GM18505 (cell line): Measurements from ENCODE around the gene ERP29.
A peak's percentile ranks its signal among the peaks of the same experiment; 100 is the strongest.

ENCODE experiments used
- ATAC-seq: cut with Tn5 transposase; IDR thresholded peaks from one replicate; pipeline ENCODE4 v1.9.1; 2021; ENCODE audit not compliant: unreplicated experiment
- POLR2A ChIP-seq: IDR thresholded peaks from 4 replicates; pipeline ENCODE4 v1.6.1; 2011; ENCODE audit warnings: borderline replicate concordance; ENCODE audit not compliant: insufficient read depth, insufficient read length; ENCODE audit errors: extremely low read depth

ERP29 gene

DNA sequence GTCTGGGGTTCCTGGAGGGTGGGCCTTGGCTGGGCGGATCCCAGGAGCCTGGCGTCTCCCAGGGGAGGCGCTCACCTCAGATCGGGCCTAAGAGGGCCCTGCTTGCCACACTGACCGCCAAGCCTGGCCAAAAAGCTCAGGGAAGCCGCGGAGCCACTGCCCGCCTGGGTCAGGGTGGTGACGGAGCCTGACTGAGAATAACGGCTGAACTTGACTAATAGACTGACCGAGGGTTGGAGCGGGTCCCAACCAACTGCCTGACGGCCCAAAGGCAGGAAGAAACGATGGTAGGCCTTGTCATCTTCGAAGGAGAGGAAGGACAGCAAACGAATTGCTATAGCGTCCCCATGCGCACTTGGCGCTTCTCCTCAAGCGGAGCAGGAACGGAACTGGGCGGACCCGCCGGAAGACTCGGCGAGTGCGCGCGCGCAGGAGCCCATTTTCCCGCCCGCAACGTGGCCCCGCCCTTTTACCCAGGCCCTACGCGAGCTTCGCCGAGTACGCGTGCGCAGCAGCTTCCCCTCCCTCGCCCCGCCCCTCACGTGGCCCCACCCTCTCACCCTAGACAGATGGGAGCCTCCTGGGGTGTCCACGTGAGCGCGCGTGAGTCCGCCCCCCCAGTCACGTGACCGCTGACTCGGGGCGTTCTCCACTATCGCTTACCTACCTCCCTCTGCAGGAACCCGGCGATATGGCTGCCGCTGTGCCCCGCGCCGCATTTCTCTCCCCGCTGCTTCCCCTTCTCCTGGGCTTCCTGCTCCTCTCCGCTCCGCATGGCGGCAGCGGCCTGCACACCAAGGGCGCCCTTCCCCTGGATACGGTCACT lies at the start of gene ERP29, which contains the start of gene TMEM116:
Gene ERP29 (plus strand): TSS at position 652 of the 826 bp plus-strand sequence. CDS start 40 bp downstream, at position 692.
Gene TMEM116 (minus strand): TSS at position 391 of the 826 bp plus-strand sequence. CDS start 7,895 bp downstream, outside the sequence.
- peak; percentile 97 for TF ChIP-seq POLR2A
- ATAC-seq, result peak; percentile 72

DNA sequence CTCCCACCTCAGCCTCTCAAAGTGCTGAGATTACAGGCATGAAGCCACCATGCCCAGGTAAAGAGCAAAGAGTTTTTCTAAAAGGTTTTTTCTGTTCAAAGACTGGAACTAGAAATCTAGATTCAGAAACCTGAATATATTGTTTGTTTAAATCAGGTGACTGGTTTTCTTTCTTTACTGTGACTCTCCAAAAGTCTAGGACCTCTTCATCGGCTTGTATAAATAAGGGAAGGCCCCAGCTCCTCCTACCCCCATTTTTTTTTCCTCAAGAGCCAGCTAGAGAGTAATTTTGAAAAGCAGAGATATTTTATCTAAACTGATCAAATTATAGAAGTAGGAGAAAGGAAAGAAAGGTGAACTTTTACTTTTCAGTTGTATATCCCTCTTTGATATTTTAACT lies 48.3 kb upstream of the ERP29 start:
- ATAC-seq, result no peak
- no peak for TF ChIP-seq POLR2A

DNA sequence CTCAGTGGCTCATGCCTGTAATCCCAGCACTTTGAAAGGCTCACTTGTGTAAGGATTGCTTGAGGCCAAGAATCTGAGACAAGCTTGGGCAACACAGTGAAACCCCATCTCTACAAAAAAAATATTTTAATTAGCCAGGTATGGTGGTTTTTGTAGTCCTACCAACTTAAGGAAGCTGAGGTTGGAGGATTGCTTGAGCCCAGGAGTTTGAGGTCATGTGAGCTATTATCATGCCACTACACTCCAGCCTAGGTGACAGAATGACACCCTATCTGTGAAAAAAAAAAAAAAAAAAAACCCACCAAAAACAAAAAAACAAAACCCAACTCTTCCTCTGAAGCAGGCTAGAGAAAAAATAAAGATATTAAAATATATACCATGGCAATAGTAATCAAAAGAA lies 41.4 kb upstream of the ERP29 start:
- TF ChIP-seq POLR2A, result no peak
- ATAC-seq, result no peak

DNA sequence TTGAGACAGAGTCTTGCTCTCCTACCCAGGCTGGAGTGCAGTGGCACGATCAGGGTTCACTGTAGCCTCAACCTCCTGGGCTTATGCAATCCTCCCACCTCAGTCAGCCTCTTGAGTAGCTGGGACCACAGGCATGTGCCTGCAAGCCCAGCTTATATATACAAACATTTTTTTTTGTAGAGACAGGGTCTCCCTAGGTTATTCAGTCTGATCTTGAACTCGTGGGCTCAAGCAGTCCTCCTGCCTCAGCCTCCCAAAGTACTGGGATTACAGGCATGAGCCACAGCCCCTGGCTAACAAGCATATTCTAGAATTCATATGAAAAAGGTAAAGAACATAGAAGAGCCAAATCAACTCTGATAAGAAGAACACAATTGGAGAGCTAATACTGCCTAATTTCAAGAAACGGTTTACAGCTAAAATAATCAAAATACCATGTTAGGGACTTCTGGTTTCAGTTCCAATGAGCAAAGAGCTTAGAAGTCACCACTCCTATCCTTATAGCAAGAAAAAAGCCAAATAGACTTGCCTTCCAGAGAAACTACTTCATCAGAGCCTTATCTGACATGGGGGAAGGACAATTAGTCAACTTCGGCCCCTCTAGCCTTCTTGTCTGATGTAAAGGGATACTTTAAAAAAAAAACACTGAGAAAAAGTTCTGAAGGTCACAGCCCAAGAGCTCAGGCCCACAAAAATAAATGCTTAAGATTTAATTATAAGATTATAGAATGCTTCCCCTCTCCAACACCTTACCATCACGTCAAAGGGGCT lies 37.9 kb upstream of the ERP29 start:
- TF ChIP-seq POLR2A, result no peak
- ATAC-seq, result no peak

DNA sequence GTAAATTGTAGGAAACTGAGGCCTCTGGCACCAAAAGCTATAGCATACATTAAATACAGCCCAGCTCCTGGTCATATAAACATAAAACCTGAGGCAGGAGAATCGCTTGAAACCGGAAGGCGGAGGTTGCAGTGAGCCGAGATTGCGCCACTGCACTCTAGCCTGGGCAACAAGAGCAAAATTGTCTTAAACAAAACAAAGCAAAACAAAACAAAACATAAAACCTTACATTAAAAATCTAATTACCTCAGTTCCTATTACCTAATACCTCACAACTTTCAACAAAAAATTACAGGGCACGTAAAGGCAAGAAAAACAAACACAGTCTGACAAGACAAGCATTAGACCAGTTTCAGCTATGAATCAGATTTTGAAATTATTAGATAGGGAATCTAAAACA lies 36.9 kb upstream of the ERP29 start:
- no peak for TF ChIP-seq POLR2A

DNA sequence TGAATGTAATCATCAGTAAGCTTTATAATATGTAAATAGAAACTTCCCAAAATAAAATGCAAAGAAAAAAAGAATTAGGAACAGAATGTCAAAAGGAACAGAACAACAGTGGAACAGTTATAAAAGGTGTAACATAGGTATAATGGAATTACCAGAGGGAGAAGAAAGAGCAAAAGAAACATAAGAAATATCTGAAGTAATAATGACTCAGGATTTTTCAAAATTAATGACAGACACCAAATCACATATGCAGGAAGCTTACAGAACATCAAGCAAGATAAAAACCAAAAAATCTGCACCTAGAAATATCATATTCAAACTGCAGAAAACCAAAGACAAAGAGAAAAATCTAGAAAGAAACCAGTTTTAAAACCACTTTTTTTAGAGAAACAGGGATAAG lies 36.4 kb upstream of the ERP29 start:
- ATAC-seq, result no peak
- no peak for TF ChIP-seq POLR2A

More for the DNA sequence above, 36.9 kb upstream of the ERP29 start:
- no peak for ATAC-seq

DNA sequence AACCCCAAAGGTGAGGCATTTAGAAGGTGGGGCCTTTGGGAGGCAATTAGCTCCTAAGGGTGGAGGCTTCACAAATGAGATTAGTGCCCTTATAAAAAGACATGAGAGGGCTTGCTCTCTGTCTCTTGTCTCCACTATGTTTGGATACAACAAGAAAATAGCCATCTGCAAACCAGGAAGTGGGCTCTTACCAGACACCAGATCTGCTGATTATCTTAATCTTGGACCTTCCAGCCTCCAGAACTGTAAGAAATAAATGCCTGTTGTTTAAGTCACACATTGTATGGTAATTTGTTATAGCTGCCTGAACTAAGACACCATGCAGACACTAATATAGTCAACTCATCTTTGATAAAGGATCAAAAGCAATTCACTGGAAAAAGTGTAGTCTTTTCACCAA lies 34.7 kb upstream of the ERP29 start:
- no peak for ATAC-seq
- no peak for TF ChIP-seq POLR2A

DNA sequence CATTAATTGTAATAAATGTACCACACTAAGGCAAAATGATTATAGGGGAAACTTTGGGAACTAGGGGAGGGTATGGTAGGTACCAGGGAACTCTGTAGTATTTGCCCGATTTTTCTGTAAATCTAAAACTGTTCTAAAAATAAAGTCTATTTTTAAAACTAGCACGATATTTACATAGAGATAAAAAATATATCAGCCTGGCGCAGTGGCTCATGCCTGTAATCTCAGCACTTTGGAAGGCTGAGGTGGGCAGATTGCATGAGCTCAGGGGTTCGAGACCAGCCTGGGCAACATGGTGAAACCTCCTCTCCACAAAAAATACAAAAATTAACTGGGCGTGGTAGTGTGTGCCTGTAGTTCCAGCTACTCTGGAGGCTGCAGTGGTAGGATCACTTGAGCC lies 32.6 kb upstream of the ERP29 start:
- no peak for TF ChIP-seq POLR2A
- no peak for ATAC-seq

DNA sequence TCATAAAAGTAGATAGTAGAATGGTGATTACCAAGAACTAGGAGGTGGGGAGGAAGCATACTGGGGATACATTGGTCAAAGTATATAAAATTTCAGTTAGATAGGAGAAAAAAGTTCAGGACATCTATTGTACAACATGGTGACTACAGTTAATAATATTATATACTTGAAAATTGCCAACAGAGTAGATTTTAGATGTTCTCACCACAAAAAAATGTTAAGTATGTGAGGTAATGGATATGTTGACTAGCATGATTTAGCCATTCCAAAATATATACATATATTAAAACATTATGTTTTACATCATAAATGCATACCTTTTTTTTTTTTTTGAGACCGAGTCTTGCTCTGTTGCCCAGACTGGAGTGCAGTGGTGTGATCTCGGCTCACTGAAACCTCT lies 31.2 kb upstream of the ERP29 start:
- TF ChIP-seq POLR2A, result no peak
- ATAC-seq, result no peak

DNA sequence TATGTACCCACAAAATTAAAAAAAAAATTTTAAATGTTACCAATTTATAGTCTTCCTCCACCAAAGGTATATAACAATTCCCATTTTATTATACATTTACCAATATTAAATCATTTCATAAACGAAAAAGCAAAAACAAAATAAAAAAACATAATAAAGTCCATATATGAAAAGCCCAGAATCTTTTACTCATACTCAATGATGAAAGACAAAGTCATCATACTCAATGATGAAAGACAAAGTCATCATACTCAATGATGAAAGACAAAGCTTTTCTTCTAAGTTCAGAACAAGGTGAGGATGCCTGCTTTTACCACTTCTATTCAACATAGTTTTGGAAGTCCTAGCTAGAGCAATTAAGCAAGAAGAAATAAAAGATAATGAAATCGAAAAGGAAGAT lies 28.4 kb upstream of the ERP29 start:
- TF ChIP-seq POLR2A, result no peak
- no peak for ATAC-seq

DNA sequence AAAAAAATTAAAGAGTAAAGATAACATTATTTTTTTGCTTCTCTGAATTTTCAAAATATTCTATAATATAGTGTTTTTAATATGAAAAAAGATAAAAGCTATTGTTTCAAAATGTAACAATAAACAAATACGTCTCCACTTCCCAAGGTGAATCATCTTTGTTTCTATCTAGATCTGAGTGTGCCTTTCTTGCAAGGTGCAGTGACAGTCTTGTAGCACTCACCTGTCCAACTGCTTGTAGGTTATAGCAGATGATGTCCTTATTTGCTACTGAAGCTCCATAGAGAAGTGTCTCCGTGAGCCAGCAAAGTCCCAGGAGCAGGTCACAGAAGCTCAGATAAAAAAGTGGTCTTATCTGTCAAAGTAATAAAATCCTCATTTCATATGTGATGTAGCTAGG lies 21.7 kb upstream of the ERP29 start:
- ATAC-seq, result no peak

DNA sequence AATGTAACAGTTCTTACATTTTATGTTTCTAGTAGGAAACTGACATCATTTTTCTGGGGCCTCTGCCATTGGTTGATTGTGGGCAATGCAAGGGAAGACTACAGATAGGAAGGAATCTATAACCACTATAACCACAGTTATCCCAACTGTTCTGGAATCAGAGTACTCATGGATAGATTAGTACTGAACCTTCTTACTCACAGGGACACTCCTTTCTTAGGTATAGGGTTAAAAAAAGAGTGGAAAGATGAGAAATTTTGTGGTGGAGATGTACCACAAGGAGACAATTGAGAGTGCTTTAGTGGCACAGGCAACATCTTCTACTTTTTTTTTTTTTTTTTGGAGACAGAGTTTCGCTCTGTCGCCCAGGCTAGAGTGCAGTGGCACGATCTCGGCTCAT lies 21.3 kb upstream of the ERP29 start:
- ATAC-seq, result no peak
- TF ChIP-seq POLR2A, result no peak

More for the DNA sequence above, 21.7 kb upstream of the ERP29 start:
- no peak for TF ChIP-seq POLR2A

DNA sequence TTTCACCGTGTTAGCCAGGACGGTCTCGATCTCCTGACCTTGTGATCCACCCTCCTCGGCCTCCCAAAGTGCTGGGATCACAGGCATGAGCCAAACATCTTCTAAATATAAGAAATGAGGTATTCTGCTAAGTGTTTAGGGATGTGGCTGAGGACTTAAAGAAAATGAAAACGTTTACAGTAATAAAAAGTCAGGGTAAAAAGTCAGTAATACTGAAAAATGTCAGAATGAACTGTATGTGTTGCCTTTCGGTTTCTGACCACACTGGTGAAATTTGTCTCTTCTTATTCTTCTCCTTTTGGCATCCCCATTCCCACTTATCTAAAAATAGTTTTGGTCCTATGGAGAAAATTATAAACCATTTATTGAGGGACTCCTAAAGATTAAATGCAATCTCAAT lies 20.8 kb upstream of the ERP29 start:
- TF ChIP-seq POLR2A, result no peak
- ATAC-seq, result no peak
